Suprapubic skin (tissue), 4 donors: ENCODE measurements around the gene SGCD. TPM values are rescaled to one million over a fixed set of nuclear protein-coding genes. Genes with fewer than 3 reads are reported as not detected.

Experiments
- DNase-seq, 2 donors: peaks; one replicate each; pipeline ENCODE4 v3.0.0-alpha.2; 2019; ENCODE audit warnings: low spot score in 2 of 2
- H3K27ac ChIP-seq: fragments of 200-600 bp; sonication (generic); one replicate; pipeline ENCODE4 v1.5.1; 2019
- H3K27me3 ChIP-seq: fragments of 200-600 bp; sonication (generic); one replicate; pipeline ENCODE4 v1.5.1; 2019
- H3K36me3 ChIP-seq: fragments of 200-600 bp; sonication (generic); one replicate; pipeline ENCODE4 v1.5.1; 2019
- H3K4me1 ChIP-seq: fragments of 200-600 bp; sonication (generic); one replicate; pipeline ENCODE4 v1.5.1; 2019
- H3K4me3 ChIP-seq: fragments of 200-600 bp; sonication (generic); one replicate; pipeline ENCODE4 v1.5.1; 2019; ENCODE audit warnings: mild to moderate bottlenecking
- H3K9me3 ChIP-seq: fragments of 200-600 bp; sonication (generic); one replicate; pipeline ENCODE4 v1.5.1; 2019
- EP300 ChIP-seq: sonication (generic); formaldehyde crosslinking; IDR thresholded peaks from one replicate; pipeline ENCODE4 v1.6.1; 2017; ENCODE audit warnings: antibody characterized with exemption
- POLR2A ChIP-seq, 2 donors: fragments of 450-650 bp; IDR thresholded peaks; one replicate each; pipeline ENCODE4 v1.6.1; 2017; ENCODE audit warnings: antibody characterized with exemption in 2 of 2, mild to moderate bottlenecking in 2 of 2, moderate library complexity in 2 of 2
- POLR2AphosphoS5 ChIP-seq, 3 donors: sonication (generic); formaldehyde crosslinking; IDR thresholded peaks; one replicate each; pipeline ENCODE4 v1.6.1; 2017; ENCODE audit warnings: antibody characterized with exemption in 3 of 3
- WGBS: methylation state at CpG from one replicate; pipeline ENCODE4 v1.1.5; 2018; 5-methylcytosine and 5-hydroxymethylcytosine counted together
- total RNA-seq, 4 donors: library from RNA; depleted of rRNA; stranded (reverse); fragments of >200 nt; gene quantifications; one replicate each; pipeline ENCODE4 v1.1.0, GENCODE V29; 2016
- TF ChIP-seq, protein P1 (sequence below), 2 donors: fragments of 200-600 bp in 1 of 2; fragments of 450-650 bp in 1 of 2; sonication (generic) in 1 of 2; IDR thresholded peaks; one replicate each; pipeline ENCODE4 v1.5.1; 2016 to 2019; ENCODE audit warnings: antibody characterized with exemption in 2 of 2, mild to moderate bottlenecking in 1 of 2, moderate library complexity in 1 of 2

The SGCD gene
- total RNA-seq, 4 donors from 2014 or later: 1.2 to 5.7 (median 3.9) TPM

DNA sequence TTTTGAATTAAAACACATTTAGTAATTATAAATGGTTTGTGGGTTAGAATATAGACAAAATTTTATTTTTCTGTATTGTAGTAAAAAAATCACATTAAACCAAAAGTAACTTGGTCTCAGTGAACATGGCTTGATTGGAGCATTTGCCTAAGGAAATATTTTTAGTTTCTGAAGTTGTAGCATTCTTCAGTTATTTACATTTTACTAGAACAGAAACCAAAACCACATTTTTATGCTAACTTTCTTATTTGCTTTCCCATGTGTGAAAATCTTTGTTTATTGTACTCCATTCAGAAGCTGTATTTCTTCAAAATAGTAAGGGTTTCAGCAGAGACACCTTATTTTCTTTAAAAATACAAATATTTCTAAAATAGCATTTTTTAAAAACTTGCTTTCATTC lies 129.9 kb downstream of the SGCD start:
- DNase-seq: no peak
- Histone ChIP-seq H3K9me3 (no peaks in the 10 kb centered on the region), H3K27ac (no peak overlapping the region), H3K36me3 (no peaks in the 10 kb centered on the region), H3K4me1 (no peaks in the 10 kb centered on the region), H3K27me3 (no peaks in the 10 kb centered on the region), H3K4me3 (no peak overlapping the region)
- TF ChIP-seq POLR2AphosphoS5 (IDR thresholded peaks at IDR 0.05) (no peak), POLR2A (IDR thresholded peaks at IDR 0.05) (no peak), EP300 (no peak)
- TF ChIP-seq, protein P1, sequence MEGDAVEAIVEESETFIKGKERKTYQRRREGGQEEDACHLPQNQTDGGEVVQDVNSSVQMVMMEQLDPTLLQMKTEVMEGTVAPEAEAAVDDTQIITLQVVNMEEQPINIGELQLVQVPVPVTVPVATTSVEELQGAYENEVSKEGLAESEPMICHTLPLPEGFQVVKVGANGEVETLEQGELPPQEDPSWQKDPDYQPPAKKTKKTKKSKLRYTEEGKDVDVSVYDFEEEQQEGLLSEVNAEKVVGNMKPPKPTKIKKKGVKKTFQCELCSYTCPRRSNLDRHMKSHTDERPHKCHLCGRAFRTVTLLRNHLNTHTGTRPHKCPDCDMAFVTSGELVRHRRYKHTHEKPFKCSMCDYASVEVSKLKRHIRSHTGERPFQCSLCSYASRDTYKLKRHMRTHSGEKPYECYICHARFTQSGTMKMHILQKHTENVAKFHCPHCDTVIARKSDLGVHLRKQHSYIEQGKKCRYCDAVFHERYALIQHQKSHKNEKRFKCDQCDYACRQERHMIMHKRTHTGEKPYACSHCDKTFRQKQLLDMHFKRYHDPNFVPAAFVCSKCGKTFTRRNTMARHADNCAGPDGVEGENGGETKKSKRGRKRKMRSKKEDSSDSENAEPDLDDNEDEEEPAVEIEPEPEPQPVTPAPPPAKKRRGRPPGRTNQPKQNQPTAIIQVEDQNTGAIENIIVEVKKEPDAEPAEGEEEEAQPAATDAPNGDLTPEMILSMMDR (IDR thresholded peaks at IDR 0.05): no peak

- no peaks in the 10 kb centered on the region for H3K4me1 ChIP-seq
- 92% methylated on average over 1 of the region's 1 CpG for WGBS
- no peaks in the 10 kb centered on the region for H3K27me3 ChIP-seq
- H3K27ac ChIP-seq: no peak overlapping the region
- TF ChIP-seq, protein P1 (IDR thresholded peaks at IDR 0.05): no peak
- TF ChIP-seq POLR2A (IDR thresholded peaks at IDR 0.05): no peak
- H3K36me3 ChIP-seq: no peaks in the 10 kb centered on the region
- DNase-seq: no peak
- H3K9me3 ChIP-seq: no peaks in the 10 kb centered on the region
- no peak overlapping the region for H3K4me3 ChIP-seq
Observed at GRCh38 chr5:156459812-156460385, 132.9 kb downstream of the SGCD start.

DNA sequence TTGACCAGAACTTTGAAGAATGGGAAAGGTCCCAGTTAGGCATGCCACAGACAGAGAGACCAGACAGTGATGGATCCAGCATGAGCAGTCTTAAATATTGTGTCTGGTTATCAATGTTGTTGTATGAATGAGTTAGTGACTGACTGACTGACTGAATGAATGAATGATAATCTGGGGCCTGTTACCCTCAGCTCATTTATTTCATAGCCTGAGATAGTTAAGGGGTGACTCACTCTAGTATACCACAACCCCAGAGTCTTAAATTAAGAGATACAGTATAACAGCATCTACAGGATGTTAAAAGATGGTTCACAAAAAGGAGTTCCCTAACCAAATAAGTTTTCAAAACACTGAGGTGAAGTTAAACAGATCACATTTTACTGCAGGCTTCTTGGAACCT lies 133.5 kb downstream of the SGCD start:
- DNase-seq: no peak
- Histone ChIP-seq H3K27me3 (no peaks in the 10 kb centered on the region), H3K9me3 (no peaks in the 10 kb centered on the region), H3K36me3 (no peaks in the 10 kb centered on the region), H3K4me3 (no peak overlapping the region), H3K4me1 (no peaks in the 10 kb centered on the region), H3K27ac (no peak overlapping the region)
- TF ChIP-seq, protein P1 (IDR thresholded peaks at IDR 0.05): no peak
- TF ChIP-seq POLR2A (IDR thresholded peaks at IDR 0.05) (no peak), POLR2AphosphoS5 (IDR thresholded peaks at IDR 0.05) (no peak), EP300 (no peak)

DNA sequence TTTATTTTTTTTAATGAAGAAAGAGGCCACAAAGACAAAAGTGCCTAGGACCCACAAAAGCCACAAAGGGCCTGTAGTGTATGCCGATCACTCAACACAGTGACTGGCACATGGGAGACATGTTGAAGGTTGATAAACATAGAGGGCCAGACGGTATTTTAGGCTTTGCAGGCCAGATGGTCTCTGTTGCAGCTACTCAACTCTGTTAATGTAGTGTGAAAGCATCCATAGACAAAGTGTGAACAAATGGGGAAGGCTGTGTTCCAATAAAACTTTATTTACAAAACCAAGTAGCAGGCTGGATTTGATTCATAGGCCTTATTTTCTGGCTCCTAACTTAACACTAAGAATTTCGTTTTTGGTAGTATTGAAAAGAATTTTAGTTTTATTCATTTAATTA lies 139.9 kb downstream of the SGCD start:
- Histone ChIP-seq H3K4me3 (no peak overlapping the region), H3K36me3 (no peaks in the 10 kb centered on the region), H3K27me3 (no peaks in the 10 kb centered on the region), H3K27ac (no peak overlapping the region), H3K4me1 (no peaks in the 10 kb centered on the region), H3K9me3 (no peaks in the 10 kb centered on the region)
- DNase-seq: no peak
- no peak for TF ChIP-seq POLR2AphosphoS5 (IDR thresholded peaks at IDR 0.05)
- TF ChIP-seq, protein P1 (IDR thresholded peaks at IDR 0.05): no peak
- TF ChIP-seq POLR2A (IDR thresholded peaks at IDR 0.05): no peak
- TF ChIP-seq EP300: no peak
- WGBS: 76% methylated on average over 3 of the region's 3 CpGs

DNA sequence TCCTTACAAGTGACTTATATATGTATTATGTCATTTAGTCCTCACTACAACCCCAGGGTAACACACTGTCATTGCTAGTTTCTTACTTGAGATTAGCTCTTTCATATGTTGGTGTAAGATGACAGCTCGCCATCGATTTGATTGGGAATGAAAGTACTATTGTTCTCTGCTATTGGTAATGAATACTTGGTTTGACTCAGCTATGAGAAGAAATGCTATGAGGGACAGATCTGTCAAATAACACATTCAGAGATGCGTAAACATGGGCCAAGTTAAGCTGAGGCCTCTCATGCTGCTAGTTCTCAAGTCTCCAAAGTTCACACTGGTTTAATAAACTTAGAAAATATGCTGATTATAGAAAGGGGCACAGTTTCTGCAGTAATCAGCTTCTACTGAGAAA lies 142.7 kb downstream of the SGCD start:
- WGBS: 97% methylated on average over 3 of the region's 3 CpGs
- no peaks in the 10 kb centered on the region for H3K27me3 ChIP-seq
- H3K4me3 ChIP-seq: no peak overlapping the region
- TF ChIP-seq, protein P1 (IDR thresholded peaks at IDR 0.05): no peak
- TF ChIP-seq POLR2A (IDR thresholded peaks at IDR 0.05) (no peak), POLR2AphosphoS5 (IDR thresholded peaks at IDR 0.05) (no peak), EP300 (no peak)
- no peak overlapping the region for H3K27ac ChIP-seq
- DNase-seq: no peak
- no peaks in the 10 kb centered on the region for H3K4me1 ChIP-seq
- no peaks in the 10 kb centered on the region for H3K36me3 ChIP-seq
- no peaks in the 10 kb centered on the region for H3K9me3 ChIP-seq
